Stimulated activated CD8-positive, alpha-beta memory T cell treated with anti-CD3 and anti-CD28 coated beads, Interleukin-7, amount 100 ng/mL, for 4 hours (primary cell): Measurements from ENCODE around the gene COL23A1.

Experiments
- DNase-seq, 2 donors: peaks; one replicate each; pipeline ENCODE4 v3.0.0-alpha.2; 2020; ENCODE audit warnings: low read depth in 2 of 2

The COL23A1 gene

DNA sequence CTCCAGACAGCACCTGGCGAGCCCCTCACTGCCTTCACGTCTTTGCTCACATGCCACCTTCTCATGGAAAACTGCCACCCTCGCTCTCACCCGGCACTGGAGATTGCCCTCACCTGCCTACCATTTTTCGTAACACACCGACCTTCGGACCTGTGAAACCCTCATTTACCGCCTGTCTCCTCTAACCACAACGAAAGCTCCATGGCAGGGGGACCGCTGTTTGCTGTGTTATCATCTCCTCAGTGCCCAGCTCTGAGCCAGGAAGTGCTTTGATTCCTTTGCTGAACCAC, 248.4 kb downstream of the COL23A1 start:
- no peak for DNase-seq

DNA sequence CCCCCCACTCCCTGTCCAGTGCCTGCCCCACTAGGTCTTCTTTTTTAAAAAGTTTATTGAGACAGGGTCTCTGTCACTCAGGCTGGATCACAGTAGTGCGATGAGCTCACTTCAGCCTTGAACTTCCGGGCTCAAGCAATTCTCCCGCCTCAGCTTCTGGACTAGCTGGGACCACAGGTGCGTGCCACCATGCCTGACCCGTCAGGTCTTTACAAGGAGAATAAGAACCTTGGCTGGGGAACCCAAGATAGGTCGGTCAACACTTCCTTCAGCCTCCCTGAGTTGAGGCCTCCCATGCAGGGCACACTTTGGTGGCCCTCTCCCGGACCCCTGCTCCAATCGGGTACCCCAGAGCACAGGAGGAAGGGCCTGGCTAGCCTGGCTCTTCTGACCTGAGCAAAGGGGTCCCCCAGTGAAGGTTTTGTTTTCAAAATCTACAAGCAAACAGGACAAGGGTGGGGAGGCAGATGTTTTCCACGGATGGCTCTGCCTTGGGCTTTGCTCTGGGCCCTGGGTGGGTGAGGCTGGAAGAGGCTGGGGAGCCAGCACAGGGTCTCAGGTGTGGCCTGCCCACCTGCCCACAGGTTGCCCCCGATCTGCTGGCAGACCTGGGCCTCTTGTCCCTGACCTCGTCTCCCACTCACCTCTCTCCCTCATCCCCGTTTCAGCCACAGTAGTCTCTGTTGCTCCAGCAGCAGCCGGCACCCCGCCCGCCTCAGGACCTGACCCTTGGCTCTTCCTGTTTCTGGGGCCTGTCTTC, 248.9 kb downstream of the COL23A1 start:
- DNase-seq: no peak

DNA sequence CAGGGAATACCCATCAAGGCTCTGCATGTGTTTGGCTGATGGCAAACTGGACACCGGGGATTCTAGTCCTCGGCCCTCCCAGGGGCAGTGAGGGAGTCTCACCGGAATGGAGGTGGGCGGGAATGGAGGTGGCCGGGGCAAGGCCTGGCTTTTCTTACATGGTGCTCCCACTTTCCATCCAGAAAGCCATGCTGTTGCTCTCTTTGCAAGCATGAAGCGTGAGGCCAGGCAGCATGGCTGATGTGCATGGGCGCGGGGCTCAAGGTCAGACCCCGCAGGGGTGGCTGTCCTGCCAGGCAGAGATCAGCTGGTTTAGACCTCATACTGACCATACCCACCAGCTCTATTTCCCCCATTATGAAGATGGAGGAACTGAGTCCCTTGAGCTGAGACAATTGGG, 249.6 kb downstream of the COL23A1 start:
- no peak for DNase-seq

- no peak for DNase-seq
These were observed 250.0 kb downstream of the COL23A1 start for GRCh38 chr5:178340187-178340586.

- DNase-seq: no peak
These were observed 250.9 kb downstream of the COL23A1 start for GRCh38 chr5:178339272-178339671.

DNA sequence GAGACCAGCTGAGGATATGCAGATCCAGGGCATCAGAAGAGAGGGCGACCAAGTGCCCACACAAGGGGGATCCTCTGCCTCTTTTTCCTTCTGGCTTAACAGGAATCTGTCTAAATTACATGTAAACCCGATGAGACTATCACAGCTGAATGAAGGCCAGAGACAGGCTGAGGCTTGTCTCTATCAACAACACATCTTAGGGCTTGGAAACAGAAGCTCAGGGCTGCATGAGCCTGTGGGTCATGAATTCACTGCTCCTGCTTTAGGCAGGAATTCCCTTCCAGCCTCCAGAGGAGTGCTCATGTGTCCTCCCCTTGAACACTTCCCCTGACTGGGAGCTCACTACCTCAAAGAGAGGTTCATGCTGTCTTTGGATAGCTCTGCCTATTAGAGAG, 251.4 kb downstream of the COL23A1 start:
- no peak for DNase-seq

- DNase-seq: no peak
These were observed 252.0 kb downstream of the COL23A1 start for GRCh38 chr5:178338126-178338749.

GRCh38 chr5:178337334-178337741, 252.9 kb downstream of the COL23A1 start:
- DNase-seq: no peak

DNA sequence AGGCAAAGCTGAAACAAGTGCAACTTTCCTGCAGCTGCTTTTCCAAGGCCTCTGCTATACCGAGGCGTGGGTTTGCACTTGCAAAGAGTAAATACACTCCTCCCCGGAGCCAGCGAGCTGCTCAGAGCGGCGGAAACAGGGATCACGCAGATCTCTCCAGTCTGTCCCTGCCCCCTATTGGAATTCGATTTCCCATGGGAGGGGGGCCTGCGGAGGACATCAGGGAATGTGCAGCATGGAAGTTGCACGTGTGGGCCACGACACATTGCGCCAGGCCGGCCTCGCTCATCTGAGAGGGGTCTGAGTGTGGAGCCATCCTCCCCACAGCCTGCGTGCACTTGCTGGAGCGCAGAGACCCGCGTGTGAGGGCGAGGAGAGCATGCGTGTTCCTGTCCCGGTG, 253.3 kb downstream of the COL23A1 start:
- no peak for DNase-seq

DNA sequence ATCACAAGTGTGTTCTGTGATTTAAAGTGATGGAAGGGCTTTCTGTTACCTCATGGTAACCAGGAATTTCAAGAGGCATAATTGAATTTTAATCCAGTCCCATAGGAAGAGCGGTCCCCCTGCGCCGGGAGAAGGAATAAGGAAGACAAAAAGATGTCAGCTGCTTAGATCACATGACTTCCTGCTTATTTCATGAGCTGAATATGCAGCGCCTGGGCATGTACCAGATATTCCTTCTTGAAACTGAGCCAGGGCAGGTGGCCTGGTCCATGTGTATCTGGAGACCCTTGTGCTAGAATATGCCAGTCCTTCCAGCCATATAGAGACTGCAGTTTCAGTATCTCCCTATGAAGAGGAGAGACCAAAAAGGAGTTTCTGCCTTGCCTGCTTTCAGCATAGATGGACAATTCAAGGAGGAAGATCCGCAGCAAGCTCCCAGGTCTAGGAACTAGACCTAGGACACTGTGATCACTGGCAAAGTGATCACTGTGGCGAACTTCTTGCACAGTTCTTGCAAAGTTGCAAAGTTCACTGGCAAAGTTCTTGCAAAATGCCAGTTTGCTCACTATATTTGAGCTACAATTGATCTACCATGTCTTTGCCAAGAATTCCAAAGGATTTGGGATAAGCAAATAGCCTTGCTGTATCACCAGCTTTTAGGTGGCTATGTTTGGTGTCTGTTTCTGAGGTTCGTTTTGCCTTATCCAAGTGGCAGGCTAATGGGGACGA, 254.7 kb downstream of the COL23A1 start:
- no peak for DNase-seq

DNA sequence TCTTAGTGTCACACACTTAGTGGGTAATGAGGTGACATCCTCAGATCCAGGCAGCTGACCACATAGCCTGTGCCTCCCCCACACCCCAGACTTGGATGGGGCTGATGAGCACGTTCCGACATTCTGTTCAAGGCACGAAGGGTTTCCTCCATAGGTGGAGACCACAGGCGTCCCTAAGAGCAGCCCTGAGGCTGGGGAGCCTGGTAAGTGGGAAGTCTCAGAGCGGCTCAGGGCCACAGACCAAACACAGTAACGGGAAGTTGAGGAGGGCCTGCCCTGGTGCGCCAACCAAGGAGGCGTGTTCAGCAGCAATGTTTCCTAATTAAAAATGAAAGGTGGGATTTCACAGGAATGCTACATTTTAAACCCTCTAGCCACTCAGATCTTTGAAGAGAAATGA, 255.3 kb downstream of the COL23A1 start:
- DNase-seq: no peak

DNA sequence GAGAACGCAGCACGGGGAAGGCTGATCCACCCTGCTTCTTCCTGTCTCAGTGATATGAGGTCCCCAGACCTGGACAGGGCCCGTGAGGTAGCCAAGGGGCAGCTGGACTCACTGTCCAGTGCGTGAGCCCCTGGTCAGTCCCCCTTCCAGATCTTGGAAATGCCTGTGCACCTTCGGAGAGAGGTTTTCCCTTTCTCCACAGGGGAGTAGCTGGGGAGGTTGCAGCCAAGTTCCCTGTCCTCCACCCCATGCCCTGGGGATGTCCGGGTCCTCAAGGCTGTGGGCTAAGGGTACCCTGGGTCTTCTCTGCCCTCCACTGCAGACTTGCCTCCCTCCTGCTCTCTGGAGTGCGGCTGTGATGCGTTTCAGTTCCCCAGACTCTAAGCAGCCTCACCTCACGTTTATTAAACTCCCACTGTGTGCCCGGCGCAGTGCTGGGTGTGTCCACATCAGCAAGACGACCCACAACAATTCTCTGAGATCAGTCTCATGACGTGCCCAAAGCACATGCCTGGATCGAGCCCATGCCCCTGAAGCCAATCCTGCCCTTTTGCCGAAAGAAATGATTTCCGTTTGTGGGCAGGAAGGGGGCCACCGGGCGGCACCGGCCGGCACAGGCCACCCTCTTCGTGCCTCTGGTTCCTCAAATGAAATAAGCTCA, 256.2 kb downstream of the COL23A1 start:
- no peak for DNase-seq

DNA sequence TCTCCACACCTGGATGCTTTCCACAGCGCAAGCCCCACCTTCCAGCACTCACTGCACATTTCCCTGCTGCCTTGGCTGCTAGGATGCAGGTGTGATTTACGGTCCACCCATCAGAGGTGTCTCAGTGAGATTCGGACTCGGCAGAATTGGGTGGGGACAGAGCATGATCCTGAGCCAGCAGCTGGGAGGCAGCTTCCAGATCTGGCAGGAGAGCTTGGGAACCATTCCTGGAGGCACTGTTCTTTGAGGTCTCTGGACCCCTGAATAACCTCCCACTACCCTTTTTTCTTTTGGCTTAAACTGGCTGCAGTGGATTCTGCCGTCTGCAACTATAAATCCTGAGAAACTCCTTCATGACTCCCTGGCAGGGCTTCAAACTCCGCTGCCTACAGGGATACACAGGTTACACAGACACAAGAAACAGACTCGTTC, 258.0 kb downstream of the COL23A1 start:
- DNase-seq: no peak

DNA sequence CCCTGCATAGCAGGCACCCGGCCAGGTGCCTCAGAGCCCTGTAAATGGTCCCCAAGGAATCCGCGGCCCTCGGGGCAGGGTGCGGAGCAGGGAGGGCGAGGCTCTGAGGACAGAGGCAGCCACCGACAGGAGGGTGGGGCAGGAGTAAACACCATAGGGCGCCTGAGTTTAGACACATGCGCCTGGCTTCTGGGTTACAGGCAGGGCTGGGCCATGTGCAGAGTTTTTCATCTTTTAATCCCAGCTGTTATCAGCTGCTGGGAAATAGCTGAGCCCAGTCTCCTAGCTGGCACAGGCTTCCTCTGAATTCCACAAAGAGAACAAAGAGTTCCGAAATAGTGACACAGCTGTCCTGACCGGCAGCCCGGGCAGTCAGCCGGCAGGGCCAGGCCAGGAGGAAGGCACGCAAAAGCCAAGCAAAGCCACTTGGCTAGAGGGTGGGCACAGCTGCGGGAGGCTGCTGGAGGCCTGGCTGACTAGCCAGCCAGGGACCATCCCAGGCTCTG, 258.6 kb downstream of the COL23A1 start:
- DNase-seq: no peak

GRCh38 chr5:178330791-178331404, 259.3 kb downstream of the COL23A1 start:
- DNase-seq: no peak

DNA sequence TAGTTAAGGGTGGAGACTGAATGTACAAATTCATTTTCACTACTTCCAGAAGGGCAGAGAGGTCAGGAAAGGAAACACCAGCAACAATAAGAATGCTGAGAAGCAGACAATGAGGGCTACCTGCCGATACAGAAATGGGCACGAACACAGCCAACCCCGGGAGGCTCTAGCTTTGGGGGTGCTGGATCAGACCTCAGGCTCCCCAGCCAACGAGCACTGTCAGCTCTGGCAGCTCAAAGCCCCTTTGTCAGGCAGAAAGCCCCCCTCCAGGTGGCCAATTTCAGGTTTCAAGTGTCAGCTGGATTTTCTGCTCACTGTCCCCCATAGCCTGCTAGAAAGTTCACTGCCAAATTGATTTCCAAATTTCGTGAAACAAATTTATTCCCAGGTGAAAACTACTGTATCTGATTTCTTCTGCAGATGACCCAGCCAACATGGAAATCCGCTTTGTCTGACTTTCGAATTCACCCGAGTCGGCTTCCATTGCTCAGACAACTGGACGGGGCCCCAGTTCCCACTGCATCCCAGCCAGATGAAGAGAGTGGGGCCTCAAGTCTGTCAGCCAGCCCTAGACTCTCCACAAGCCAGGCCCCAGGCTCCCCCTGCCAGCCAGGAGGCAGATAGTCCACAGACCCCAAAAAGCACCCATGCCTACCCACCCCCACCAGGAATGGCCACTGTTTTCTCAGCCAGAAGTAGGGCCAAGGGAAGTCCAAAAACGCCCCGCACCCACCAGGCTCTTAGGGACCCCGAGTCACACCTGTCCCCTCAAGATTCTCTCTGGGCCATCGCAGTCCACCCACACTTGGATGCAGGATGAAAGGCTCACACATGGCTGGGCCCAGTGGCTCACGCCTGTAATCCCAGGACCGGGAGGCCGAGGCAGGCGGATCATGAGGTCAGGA, 261.1 kb downstream of the COL23A1 start:
- DNase-seq: no peak

GRCh38 chr5:178327931-178328711, 262.1 kb downstream of the COL23A1 start:
- DNase-seq: no peak

GRCh38 chr5:178327446-178327845, 262.7 kb downstream of the COL23A1 start:
- no peak for DNase-seq

GRCh38 chr5:178326374-178326715, 263.8 kb downstream of the COL23A1 start:
- DNase-seq: no peak

GRCh38 chr5:178325679-178326373, 264.4 kb downstream of the COL23A1 start:
- DNase-seq: no peak
